GM18951 (cell line): ENCODE data around the gene ZNF548.
"Not testable (repeated sequence)": the region's sequence is repeated elsewhere in the genome, so short reads cannot be mapped to it uniquely, and the experiment has no call there.

Experiments used
- POLR2A ChIP-seq: IDR thresholded peaks from 4 replicates; pipeline ENCODE4 v1.6.1; 2011; ENCODE audit warnings: mild to moderate bottlenecking; ENCODE audit not compliant: insufficient read length, insufficient read depth; ENCODE audit errors: extremely low read depth
- in situ Hi-C: fragments of 300-500 bp; cut with MboI; formaldehyde crosslinking; loops from one replicate; pipeline ENCODE4 v1.12.0; 2022; ENCODE audit warnings: low sequenced_read_pairs, mixed read lengths, inconsistent platforms; ENCODE audit not compliant: unreplicated experiment

The ZNF548 gene

DNA sequence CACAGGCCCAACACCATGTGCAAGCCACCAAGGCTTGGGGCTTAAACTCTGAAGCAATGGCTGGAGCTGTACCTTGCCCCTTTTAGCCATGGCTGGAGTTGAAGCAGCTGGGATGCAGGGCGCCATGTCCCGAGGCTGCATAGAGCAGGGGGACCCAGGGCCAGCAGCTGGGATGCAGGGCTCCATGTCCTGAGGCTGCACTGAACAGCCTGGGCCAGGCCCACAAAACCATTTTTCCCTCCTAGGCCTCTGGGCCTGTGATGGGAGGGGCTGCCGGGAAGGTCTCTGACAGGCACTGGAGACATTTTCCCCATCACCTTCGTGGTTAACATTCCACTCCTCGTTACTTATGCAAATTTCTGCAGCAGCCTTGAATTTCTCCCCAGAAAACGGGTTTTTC lies 15.5 kb upstream of the ZNF548 start:
- TF ChIP-seq POLR2A: no peak
- in situ Hi-C loops: no loop called here

DNA sequence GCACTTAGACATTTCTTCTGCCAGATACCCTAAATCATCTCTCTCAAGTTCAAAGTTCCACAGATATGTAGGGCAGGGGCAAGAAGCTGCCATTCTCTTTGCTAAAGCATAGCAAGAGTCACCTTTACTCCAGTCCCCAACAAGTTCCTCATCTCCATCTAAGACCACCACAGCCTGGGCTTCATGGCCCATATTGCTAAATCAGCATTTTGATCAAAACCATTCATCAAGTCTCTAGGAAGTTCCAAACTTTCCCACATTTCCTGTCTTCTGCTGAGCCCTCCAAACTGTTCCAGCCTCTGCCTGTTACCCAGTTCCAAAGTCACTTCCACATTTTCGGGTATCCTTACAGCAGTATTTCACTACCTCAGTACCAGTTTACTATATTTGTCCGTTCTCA lies 15.0 kb upstream of the ZNF548 start:
- in situ Hi-C loops: not testable (repeated sequence)

DNA sequence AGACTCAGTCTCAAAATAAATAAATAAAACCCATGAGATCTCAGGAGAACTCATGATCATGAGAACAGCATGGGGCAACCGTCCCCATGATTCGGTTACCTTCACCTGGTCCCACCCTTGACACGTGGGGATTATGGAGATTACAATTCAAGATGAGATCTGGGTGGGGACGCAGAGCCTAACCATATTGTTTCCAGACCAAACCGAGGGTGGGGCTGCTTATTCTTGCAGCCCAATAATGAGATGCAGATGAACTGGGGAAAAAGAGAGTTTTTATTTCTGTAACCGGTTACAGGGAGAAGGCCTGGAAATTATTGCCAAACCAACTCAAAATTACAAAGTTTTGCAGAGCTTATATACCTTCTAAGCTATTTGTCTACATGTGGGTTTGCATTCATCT lies 13.5 kb upstream of the ZNF548 start:
- in situ Hi-C loops: no loop called here
- TF ChIP-seq POLR2A: no peak

DNA sequence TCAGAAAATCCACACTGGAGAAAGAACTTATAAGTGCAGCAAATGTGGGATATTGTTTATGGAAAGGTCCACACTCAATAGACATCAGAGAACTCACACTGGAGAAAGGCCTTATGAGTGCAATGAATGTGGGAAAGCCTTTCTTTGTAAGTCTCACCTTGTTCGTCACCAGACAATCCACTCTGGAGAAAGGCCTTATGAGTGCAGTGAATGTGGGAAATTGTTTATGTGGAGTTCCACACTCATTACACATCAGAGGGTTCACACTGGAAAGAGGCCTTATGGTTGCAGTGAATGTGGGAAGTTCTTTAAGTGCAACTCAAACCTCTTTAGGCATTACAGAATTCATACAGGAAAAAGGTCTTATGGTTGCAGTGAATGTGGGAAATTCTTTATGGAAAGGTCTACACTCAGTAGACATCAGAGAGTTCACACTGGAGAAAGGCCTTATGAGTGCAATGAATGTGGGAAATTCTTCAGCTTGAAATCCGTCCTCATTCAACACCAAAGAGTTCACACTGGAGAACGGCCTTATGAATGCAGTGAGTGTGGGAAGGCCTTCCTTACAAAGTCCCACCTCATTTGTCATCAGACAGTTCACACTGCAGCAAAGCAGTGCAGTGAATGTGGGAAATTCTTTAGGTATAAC lies 12.0 kb upstream of the ZNF548 start:
- in situ Hi-C loops: no loop called here

DNA sequence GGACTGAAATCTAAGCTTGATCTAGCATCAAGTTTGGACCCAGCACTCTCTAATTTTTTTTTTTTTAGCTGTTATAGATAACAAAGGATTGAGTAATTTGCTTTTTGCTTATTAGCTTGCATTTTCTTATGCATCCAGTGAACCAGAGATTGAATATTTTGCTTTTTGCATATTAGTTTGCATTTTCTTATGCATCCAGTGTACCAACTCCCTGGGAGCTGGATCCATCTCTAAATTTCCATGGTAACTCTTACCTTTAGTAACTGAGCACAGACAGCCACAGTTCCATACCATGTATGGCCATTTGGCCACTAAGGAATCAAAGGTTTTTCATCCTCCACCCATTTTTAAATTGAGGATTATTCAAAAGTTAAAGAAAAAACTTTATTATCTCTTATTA lies 8.7 kb upstream of the ZNF548 start:
- in situ Hi-C loops: no loop called here
- no peak for TF ChIP-seq POLR2A

More for the DNA sequence above, 12.0 kb upstream of the ZNF548 start:
- no peak for TF ChIP-seq POLR2A

DNA sequence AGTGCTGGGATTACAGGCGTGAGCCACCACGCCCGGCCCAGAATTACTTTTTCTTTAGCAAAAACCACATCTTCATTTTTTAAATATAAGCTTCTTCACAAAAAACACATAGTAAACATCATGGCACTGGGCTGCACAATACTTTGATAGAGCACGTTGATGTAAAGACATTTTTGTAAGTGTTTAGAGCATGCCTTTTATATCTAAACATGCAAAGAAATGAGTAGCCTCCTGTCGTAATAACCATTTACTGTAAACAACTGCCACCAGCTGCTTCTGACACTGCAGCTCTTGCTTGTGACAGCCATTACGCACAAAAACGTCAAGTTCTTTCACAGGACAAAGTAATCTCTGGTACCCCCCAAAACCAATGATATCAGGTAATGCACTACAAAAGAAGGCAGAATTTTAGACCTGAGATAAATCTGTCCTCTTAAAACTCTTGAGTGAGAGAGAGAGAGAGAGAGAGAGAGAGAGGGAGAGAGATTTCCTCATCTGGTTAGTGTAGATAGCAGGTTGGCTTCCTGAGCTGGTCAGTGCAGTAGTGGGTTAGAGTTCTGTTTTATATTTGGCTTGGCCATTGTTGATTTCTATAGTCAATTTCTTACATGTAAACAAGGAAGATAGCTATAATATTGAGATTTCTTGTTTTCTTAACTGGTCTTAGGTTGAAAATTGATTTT lies 6.7 kb upstream of the ZNF548 start:
- in situ Hi-C loops: no loop called here
- no peak for TF ChIP-seq POLR2A

DNA sequence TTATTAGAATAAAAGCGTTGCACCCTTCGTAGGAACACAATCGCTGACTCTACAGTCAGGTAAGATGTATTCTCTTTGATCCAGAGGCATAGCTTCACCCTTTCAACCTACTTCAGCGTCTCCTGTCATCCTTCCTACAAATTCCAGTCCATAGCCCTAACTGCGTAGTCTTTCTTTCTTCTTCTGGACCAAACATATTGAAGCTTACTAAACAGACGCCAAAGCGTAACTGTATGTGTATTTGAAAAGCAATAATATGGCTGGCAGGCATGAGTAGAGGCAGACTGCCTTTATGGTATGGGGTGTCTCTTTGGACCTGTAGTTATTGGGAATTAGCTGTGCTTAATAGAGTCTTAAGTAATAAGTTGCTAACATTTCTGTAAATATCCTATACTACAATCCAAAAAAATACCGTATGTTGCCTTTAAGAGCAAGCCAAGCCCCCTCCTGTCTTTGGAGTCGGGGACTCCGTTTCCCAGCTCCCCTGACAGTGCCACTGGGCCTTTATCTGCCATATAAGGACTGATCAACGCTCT lies 392 bp upstream of the ZNF548 start:
- TF ChIP-seq POLR2A: no peak
- in situ Hi-C loops: no loop called here

DNA sequence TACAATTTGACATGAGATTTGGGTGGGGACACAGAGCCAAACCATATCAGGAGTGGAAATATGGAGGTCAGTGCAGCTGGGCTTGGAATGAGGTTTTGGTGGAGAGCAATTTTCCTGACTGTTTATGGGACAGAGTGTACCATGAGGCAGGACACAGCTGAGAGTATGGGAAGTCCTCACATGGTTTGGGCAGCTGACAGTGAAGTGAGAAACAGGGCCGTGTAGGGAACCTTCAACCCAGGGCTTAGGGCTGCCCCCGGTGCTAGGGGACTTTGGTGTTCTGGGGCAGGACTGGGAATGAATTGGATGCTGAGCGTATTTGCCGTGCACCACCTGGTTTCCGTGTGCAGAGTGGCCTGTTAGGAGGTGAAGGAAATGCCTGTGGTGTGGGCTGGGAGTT lies 6.1 kb downstream of the ZNF548 start:
- no peak for TF ChIP-seq POLR2A
- in situ Hi-C loops: no loop called here

DNA sequence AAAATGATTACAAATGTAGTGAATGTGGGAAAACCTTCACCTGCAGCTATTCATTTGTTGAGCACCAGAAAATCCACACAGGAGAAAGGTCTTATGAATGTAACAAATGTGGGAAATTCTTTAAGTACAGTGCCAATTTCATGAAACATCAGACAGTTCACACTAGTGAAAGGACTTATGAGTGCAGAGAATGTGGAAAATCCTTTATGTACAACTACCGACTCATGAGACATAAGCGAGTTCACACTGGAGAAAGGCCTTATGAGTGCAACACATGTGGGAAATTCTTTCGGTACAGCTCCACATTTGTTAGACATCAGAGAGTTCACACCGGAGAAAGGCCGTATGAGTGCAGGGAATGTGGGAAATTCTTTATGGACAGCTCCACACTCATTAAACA lies 9.2 kb downstream of the ZNF548 start:
- TF ChIP-seq POLR2A: no peak
- in situ Hi-C loops: no loop called here

DNA sequence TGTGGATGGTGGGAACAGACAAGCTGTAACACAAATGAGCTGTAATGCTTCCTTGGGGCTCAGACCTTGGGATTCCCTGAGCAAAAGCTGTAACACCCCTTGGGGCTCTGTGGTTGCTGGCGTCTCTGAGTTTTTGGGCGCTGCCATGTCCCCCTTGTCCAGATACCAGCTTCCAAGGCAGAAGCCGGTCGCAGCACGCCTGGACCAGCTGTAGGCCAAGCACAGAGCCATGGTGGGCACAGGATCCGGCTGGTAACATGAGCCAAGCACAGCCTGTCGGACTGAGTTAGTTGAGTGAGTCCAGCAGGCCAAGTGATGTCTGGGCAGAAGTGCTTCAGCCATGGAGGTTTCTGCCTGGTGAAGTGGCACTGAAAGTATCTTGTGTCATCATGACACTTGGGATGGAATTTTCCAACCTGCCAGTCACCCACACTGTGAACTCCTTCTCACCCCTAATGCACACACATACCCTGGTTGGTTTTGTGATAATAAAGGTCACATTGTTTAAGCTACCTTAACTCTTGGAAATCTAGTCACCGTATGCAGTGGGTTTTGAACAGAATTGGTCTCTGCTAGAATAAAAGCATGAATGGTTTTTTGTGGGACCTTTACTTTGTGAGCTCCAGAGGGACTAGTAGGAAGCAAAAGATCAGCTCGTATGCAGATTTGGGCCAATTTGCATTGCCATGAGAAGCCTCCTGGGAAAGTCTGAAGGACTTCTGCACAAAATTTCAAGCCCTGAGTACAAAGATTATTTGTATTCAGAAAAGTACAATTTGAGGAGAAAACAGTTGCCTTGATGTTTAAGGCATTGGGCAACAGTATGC lies 14.3 kb downstream of the ZNF548 start:
- TF ChIP-seq POLR2A: no peak
- in situ Hi-C loops: no loop called here

DNA sequence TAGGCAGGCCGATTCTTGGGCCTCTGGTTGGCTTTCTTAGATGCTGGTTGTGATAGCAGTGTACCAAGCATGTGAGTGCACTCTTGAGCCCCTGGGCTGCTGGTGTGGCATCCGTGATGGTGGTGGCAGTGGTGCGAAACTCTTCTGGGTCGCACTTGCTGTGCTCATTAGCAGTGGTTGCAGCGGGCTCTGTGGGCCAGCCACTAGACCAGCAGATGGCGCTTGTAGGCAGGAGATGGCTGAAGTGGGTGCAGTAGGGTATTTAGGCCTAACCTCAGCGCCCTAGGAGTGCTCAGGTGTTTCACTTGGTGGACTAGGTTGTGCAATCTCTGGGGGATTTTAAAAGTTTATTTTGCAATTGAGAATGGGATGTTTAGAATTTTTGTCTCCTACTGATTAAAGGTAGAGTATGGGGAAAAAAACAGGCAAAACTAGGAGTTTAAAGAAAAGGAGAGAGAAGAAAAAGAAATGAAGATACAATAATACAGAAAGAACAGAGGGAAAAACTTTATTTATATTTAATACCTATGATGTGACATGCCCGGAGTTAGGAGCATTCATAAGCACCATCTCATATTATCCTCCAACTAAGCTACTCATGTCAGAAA lies 17.0 kb downstream of the ZNF548 start:
- in situ Hi-C loops: no loop called here
- TF ChIP-seq POLR2A: no peak

DNA sequence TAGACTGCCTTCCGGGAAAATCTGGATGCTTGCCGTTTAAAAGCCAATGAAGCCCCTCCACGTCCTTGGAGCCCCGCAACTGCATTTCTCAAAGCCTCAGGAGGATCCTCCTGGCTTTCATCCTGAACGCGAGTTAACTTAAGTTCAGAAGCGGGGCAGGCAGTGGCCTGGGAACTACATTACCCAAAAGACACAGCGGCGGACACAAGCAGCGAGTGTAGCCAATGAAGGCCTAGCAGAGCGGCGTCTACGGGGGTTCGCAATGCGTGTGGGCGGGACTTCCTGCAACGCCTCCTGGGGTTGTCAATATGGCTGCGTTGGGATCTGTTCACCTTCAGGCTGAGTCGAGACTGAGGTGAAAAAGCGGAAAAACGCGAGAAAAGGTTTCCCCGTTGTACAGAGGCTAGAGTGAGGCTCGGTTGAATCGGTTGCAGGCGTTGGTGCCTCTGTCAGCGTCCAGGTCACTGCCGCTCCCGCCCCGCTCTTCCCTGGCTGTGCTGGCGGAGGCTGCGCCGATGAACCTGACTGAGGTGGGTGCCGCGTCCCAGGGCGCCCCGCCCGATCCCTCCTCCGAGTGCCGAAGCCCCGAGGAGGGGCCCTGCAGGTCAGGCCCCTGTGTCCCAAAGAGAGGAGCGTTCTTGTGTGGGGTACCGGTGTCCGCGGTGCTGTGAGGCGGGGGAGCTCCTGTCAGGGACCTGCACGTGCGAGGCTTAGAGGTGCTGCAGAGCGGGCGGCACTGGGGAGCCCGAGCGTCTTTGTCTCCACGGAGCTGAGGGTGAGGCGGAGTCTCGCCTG lies 21.4 kb downstream of the ZNF548 start, which contains the start of gene ZNF17:
Gene ZNF17, plus strand, starts transcription at position 285 of the 795 bp plus-strand sequence. CDS start 2,455 bp downstream, outside the sequence.
- in situ Hi-C loops: no loop called here
- peak; percentile 72 for TF ChIP-seq POLR2A
